K562 (cell line): ENCODE data around the gene LAMA3. TPM values are rescaled to one million over a fixed set of nuclear protein-coding genes. Genes with fewer than 3 reads are reported as not detected.

ENCODE experiments used
- ATAC-seq: fragments of 200-7000 bp; cut with Tn5 transposase; 3 replicates; pipeline ENCODE4 v1.9.1; 2020; ENCODE audit warnings: moderate library complexity
- BruUV-seq: library from RNA; stranded (reverse); fragments of 400-500 nt; replicated peaks from 2 replicates; lab custom pipeline; 2021; lab: Mats Ljungman, UMichigan
- CTCF ChIA-PET: fragments of 300-600 bp; formaldehyde crosslinking; extraction: SDS; loops from one replicate; lab custom pipeline; 2021; ENCODE audit warnings: low intra/inter-chr PET ratio; lab: Yijun Ruan, JAX
- POLR2A ChIA-PET: fragments of 300-600, 350-650 bp; sonication (Branson Sonifier 250); formaldehyde crosslinking; extraction: SDS; loops from one replicate; lab custom pipeline; 2021; ENCODE audit warnings: antibody characterized with exemption, inconsistent platforms; lab: Yijun Ruan, JAX
- DNase-seq, 4 experiments: peaks; one replicate each; pipeline versions ENCODE4 v3.0.0 to v3.0.0-alpha.2; 2011 to 2018; ENCODE audit warnings: low spot score in 3 of 4, mixed read lengths in 3 of 4; ENCODE audit errors: extremely low read depth in 1 of 4
- FAIRE-seq: peaks from 2 replicates; lab custom pipeline; 2011; peaks lifted over from hg19 to GRCh38; lab: Jason Lieb, UNC
- H2AFZ ChIP-seq: 2 replicates; pipeline ENCODE4 v1.6.0; 2011; ENCODE audit warnings: low read depth, low read length, control low read depth, inconsistent platforms
- H3K27ac ChIP-seq: fragments of 200-600 bp; 3 replicates; pipeline ENCODE4 v1.8.0; 2011; ENCODE audit warnings: low read depth, mild to moderate bottlenecking, control low read depth, inconsistent platforms, low read length, moderate library complexity, mixed read lengths; ENCODE audit errors: extremely low read depth
- H3K27me3 ChIP-seq, 2 experiments: fragments of 300-600 bp in 1 of 2; 2 replicates in 1 of 2; 3 replicates in 1 of 2; pipeline versions ENCODE4 v1.6.0 to v1.8.0; 2011; ENCODE audit warnings: inconsistent platforms in 2 of 2, low read length in 2 of 2, mild to moderate bottlenecking in 1 of 2, mixed read lengths in 1 of 2, moderate library complexity in 1 of 2; ENCODE audit not compliant: control insufficient read depth in 2 of 2, insufficient read depth in 2 of 2
- H3K36me3 ChIP-seq: fragments of 300-600 bp; 3 replicates; pipeline ENCODE4 v1.8.0; 2011; ENCODE audit warnings: mild to moderate bottlenecking, low read length, inconsistent platforms; ENCODE audit not compliant: control insufficient read depth, insufficient read depth
- H3K4me1 ChIP-seq, 2 experiments: fragments of 200-600 bp in 1 of 2; replicated peaks in 1 of 2; 2 replicates in 1 of 2; 3 replicates in 1 of 2; pipeline versions ENCODE4 v1.5.1 to v1.8.0; 2011; ENCODE audit warnings: inconsistent platforms in 2 of 2, low read length in 2 of 2, mild to moderate bottlenecking in 1 of 2, mixed read lengths in 1 of 2, moderate library complexity in 1 of 2; ENCODE audit not compliant: control insufficient read depth in 2 of 2, insufficient read depth in 2 of 2
- H3K4me2 ChIP-seq: 2 replicates; pipeline ENCODE4 v1.6.1; 2011; ENCODE audit warnings: low read length, control low read depth, inconsistent platforms, mixed read lengths; ENCODE audit not compliant: insufficient read depth
- H3K4me3 ChIP-seq: fragments of 200-600 bp; sonication (generic), shearing (Covaris generic); 2 replicates; pipeline ENCODE4 v1.5.1; 2016; ENCODE audit warnings: control low read depth, inconsistent platforms
- H3K79me2 ChIP-seq: fragments of 200-600 bp; 3 replicates; pipeline ENCODE4 v1.8.0; 2011; ENCODE audit warnings: low read length, inconsistent platforms; ENCODE audit not compliant: control insufficient read depth, insufficient read depth
- H3K9ac ChIP-seq, 2 experiments: 2 replicates each; pipeline versions ENCODE4 v1.6.0 to v1.6.1; 2011; ENCODE audit warnings: low read depth in 2 of 2, low read length in 2 of 2, control low read depth in 1 of 2, inconsistent platforms in 1 of 2, mild to moderate bottlenecking in 1 of 2, mixed read lengths in 1 of 2; ENCODE audit not compliant: insufficient read depth in 1 of 2
- H3K9me1 ChIP-seq: one replicate; pipeline ENCODE4 v1.6.0; 2011; ENCODE audit warnings: inconsistent platforms, mild to moderate bottlenecking, low read length, moderate library complexity; ENCODE audit not compliant: control insufficient read depth, insufficient read depth
- H3K9me3 ChIP-seq: replicated peaks from 2 replicates; pipeline ENCODE4 v1.5.1; 2011; ENCODE audit warnings: low read depth, low read length, inconsistent platforms; ENCODE audit not compliant: control insufficient read depth, insufficient read depth
- H4K20me1 ChIP-seq: replicated peaks from 2 replicates; pipeline ENCODE4 v1.6.1; 2011; ENCODE audit warnings: low read length, inconsistent platforms, mixed read lengths; ENCODE audit not compliant: control insufficient read depth, insufficient read depth
- CBX8 ChIP-seq: fragments of 200-600 bp; sonication (generic); IDR thresholded peaks from 2 replicates; pipeline ENCODE4 v1.6.1; 2012; ENCODE audit warnings: borderline replicate concordance, mixed run types, low read depth, mild to moderate bottlenecking, moderate library complexity, mixed read lengths, low read length, control low read depth, inconsistent platforms; ENCODE audit not compliant: poor library complexity, severe bottlenecking; ENCODE audit errors: extremely low read depth
- CEBPB ChIP-seq: fragments of 450-650 bp; IDR thresholded peaks from 2 replicates; pipeline ENCODE4 v1.6.1; 2016; ENCODE audit warnings: missing genetic modification characterization, missing compliant biosample characterization
- KDM1A ChIP-seq, 2 experiments: fragments of 450-650 bp; IDR thresholded peaks; 2 replicates each; pipeline ENCODE4 v1.6.1; 2016; ENCODE audit warnings: mild to moderate bottlenecking in 2 of 2
- RUNX1 ChIP-seq: sonication (generic); IDR thresholded peaks from 2 replicates; pipeline ENCODE4 v1.6.1; 2016; ENCODE audit warnings: antibody characterized with exemption, low read depth
- SMAD1 ChIP-seq: fragments of 150-350 bp; IDR thresholded peaks from 2 replicates; pipeline ENCODE4 v1.6.1; 2014; ENCODE audit warnings: low read length, low read depth; ENCODE audit not compliant: partially characterized antibody
- TCF7L2 ChIP-seq: fragments of 150-350 bp; IDR thresholded peaks from 2 replicates; pipeline ENCODE4 v1.6.1; 2016; ENCODE audit warnings: low read depth, mild to moderate bottlenecking, low read length, moderate library complexity
- THAP12 ChIP-seq: fragments of 250-450 bp; sonication (Bioruptor Pico); IDR thresholded peaks from 2 replicates; pipeline ENCODE4 v1.9.0; 2021; ENCODE audit warnings: mild to moderate bottlenecking, inconsistent platforms
- ZBTB33 ChIP-seq: sonication (generic); formaldehyde crosslinking; IDR thresholded peaks from 2 replicates; pipeline ENCODE4 v1.8.1; 2023; ENCODE audit warnings: mild to moderate bottlenecking, missing genetic modification reagents
- ZBTB9 ChIP-seq: fragments of 450-650 bp; formaldehyde crosslinking; IDR thresholded peaks from 2 replicates; pipeline ENCODE4 v1.4.0; 2020; ENCODE audit warnings: mild to moderate bottlenecking, moderate library complexity
- ZNF347 ChIP-seq: fragments of 450-650 bp; formaldehyde crosslinking; IDR thresholded peaks from 2 replicates; pipeline ENCODE4 v1.4.0; 2020; ENCODE audit warnings: low read depth, mild to moderate bottlenecking, moderate library complexity
- ZNF609 ChIP-seq: sonication (generic); formaldehyde crosslinking; IDR thresholded peaks from 2 replicates; pipeline ENCODE4 v1.8.1; 2023; ENCODE audit warnings: missing genetic modification reagents, mild to moderate bottlenecking, borderline replicate concordance
- WGBS: fragments of 100-300 bp; shearing (Covaris generic); methylation state at CpG from one replicate; pipeline ENCODE4 v1.1.6; 2016; ENCODE audit warnings: low coverage, mixed read lengths; ENCODE audit not compliant: insufficient coverage; ENCODE audit errors: missing lambda C conversion rate; 5-methylcytosine and 5-hydroxymethylcytosine counted together
- in situ Hi-C: fragments of 300-500 bp; cut with MboI; formaldehyde crosslinking; loops from 4 replicates; pipeline ENCODE4 v1.15.0; 2018; ENCODE audit warnings: inconsistent platforms, mixed read lengths
- intact Hi-C: fragments of 100-400 bp; cut with micrococcal nuclease; formaldehyde crosslinking; loops from 2 replicates; pipeline ENCODE4 v1.14.2; 2022
- polyA plus RNA-seq, 8 experiments: library from polyadenylated mRNA; depleted of rRNA in 4 of 8; stranded (reverse) in 5 of 8; unstranded in 3 of 8; fragments of >200 nt; fragmentation: Nextera tagmentation in 2 of 8; fragmentation: Illumina TruSeq in 1 of 8; extraction: Ambion mirVana in 2 of 8; extraction: Trizol in 1 of 8; gene quantifications; 2 replicates each; pipeline versions ENCODE4 v1.2.1 to v1.2.3, GENCODE V29; 2011 to 2014; ENCODE audit warnings: inconsistent platforms in 1 of 8, missing spikeins in 1 of 8
- total RNA-seq, 7 experiments: library from RNA; depleted of rRNA in 6 of 7; stranded (reverse); fragments of >200 nt in 6 of 7; fragmentation: Illumina TruSeq in 2 of 7; extraction: Trizol in 2 of 7; gene quantifications; 2 replicates each; pipeline versions ENCODE4 v1.2.1 to v1.2.3, GENCODE V29; 2011 to 2021; ENCODE audit warnings: low replicate concordance in 1 of 7

LAMA3 gene
- total and polyA plus RNA-seq, 9 of the 15 experiments (the other 6 are each of a cell fraction or from before 2014, with no cell fraction given) = 0.07 TPM; not detected in 8

DNA sequence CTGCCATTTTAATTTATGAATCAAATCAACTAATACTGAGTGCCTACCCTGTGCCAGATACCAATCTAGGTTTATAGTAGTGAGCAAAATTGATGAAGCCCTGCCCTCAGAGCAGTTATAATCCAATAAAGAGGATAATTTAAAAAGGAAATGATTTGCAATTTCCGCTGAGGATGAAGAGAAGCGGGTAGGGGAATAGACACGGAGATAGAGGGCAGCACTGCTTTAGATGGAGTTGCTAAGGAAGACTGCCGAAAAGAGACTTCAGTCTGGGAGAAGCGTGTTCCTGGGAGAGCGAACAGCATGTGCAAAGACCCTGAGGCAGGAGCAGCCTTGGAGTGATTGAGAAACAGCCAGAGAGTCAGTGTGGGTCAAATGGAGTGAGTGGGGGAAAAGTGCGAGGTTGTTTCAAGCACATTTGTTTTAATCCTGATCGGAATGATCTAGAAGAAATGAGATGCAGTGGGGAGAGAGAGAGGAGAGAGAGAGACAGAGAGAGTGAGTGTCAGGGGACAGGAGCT is 12.4 kb downstream of the LAMA3 start:
- intact Hi-C loops = loop anchor here (2.0 to 5.0 kb wide), 2 partner anchors 203 to 889 kb away; no protein-coding TSS in a partner anchor
- WGBS = under 1% methylated on average over 8 of the region's 8 CpGs
- in situ Hi-C loops = no loop called here
- Histone ChIP-seq H3K9ac (no peak overlapping the region), H3K4me3 (no peak overlapping the region), H2AFZ (no peak overlapping the region), H3K36me3 (no peaks in the 10 kb centered on the region), H3K27me3 (peaks cover 19 to 22% of the 10 kb centered on the region in 2 experiments), H3K9me1 (no peaks in the 10 kb centered on the region), H3K27ac (no peak overlapping the region), H3K4me1 (peaks cover 0 to 4% of the 10 kb centered on the region in 2 experiments; a peak in 1 of 5 replicates), H3K9me3 (no peaks in the 10 kb centered on the region), H3K4me2 (no peak overlapping the region), H4K20me1 (no peaks in the 10 kb centered on the region), H3K79me2 (no peaks in the 10 kb centered on the region)
- ChIA-PET CTCF (interaction anchor here (0.7 kb wide), 1 partner anchor 79 kb away, joined by 3 read pairs; no protein-coding TSS in a partner anchor), POLR2A (no interaction called here)
- DNase-seq (no peak), ATAC-seq (peak; percentile 52), FAIRE-seq (no peak)
- no TSS peak for BruUV-seq
- TF ChIP-seq SMAD1 (no peak), CEBPB (tag) (no peak), RUNX1 (no peak), ZBTB33 (CRISPR knock-in tag) (no peak), KDM1A (IDR thresholded peaks at IDR 0.05) (no peak), TCF7L2 (no peak), CBX8 (no peak), ZBTB9 (CRISPR knock-in tag) (no peak), ZNF609 (CRISPR knock-in tag) (no peak), ZNF347 (CRISPR knock-in tag) (no peak), THAP12 (CRISPR knock-in tag) (no peak)
